Liver (tissue), 3 donors: Measurements from ENCODE around the gene AMPD3.

Experiments used
- CTCF ChIP-seq: fragments of 150-350 bp; IDR thresholded peaks from 2 replicates; pipeline ENCODE4 v1.5.1; 2017; ENCODE audit warnings: improper control_type of control experiment, low read depth, low read length; ENCODE audit not compliant: missing input control
- GABPA ChIP-seq, 2 donors: IDR thresholded peaks in 1 of 2; conservative IDR thresholded peaks in 1 of 2; 2 replicates each; pipeline ENCODE4 v1.6.1; 2016; ENCODE audit warnings: antibody characterized with exemption in 2 of 2, mild to moderate bottlenecking in 1 of 2, moderate library complexity in 1 of 2
- MAX ChIP-seq: IDR thresholded peaks from 2 replicates; pipeline ENCODE4 v1.6.1; 2016; ENCODE audit warnings: antibody characterized with exemption
- TAF1 ChIP-seq: conservative IDR thresholded peaks from 2 replicates; pipeline ENCODE4 v1.6.1; 2016; ENCODE audit warnings: antibody characterized with exemption, mild to moderate bottlenecking
- donor health status: healthy.
- donor health status: healthy.

- TF ChIP-seq TAF1 (no peak), CTCF (no peak), GABPA (IDR thresholded peaks at IDR 0.05 in 1 of 2, conservative IDR thresholded peaks at IDR 0.05 in 1 of 2) (no peak), MAX (no peak)
Observed at GRCh38 chr11:10439924-10440323, 15.1 kb upstream of the AMPD3 start.
